T-helper 17 cell (primary cell): ENCODE measurements around the gene STOML1. TPM values are rescaled to one million over a fixed set of nuclear protein-coding genes. Genes with fewer than 3 reads are reported as not detected.
A peak's percentile ranks its signal among the peaks of the same experiment; 100 is the strongest.

ENCODE experiments used
- ATAC-seq: fragments of 150-1000 bp; cut with Tn5 transposase; 2 replicates; pipeline ENCODE4 v1.10.0; 2021; ENCODE audit warnings: mild to moderate bottlenecking, moderate library complexity
- DNase-seq, 3 donors: peaks; one replicate each; pipeline versions ENCODE4 v3.0.0 to v3.0.0-alpha.2; 2020 to 2021
- H3K9me3 ChIP-seq: one replicate; pipeline ENCODE4 v1.7.0; 2013; ENCODE audit warnings: low read length, mild to moderate bottlenecking; ENCODE audit not compliant: control insufficient read depth, poor library complexity, severe bottlenecking
- H3K27ac Mint-ChIP-seq: one replicate; pipeline ENCODE4 v1.8.0; 2022; ENCODE audit warnings: mild to moderate bottlenecking, moderate library complexity, mixed read lengths
- H3K27me3 Mint-ChIP-seq: one replicate; pipeline ENCODE4 v1.8.0; 2022; ENCODE audit warnings: mixed read lengths
- H3K36me3 Mint-ChIP-seq: one replicate; pipeline ENCODE4 v1.8.0; 2022; ENCODE audit warnings: low read depth, mixed read lengths
- H3K4me1 Mint-ChIP-seq: one replicate; pipeline ENCODE4 v1.8.0; 2022; ENCODE audit warnings: mild to moderate bottlenecking, mixed read lengths
- H3K4me3 Mint-ChIP-seq: one replicate; pipeline ENCODE4 v1.8.0; 2022; ENCODE audit warnings: mild to moderate bottlenecking, moderate library complexity, mixed read lengths
- total RNA-seq, 4 donors: library from RNA in 2 of 4; stranded (reverse) in 2 of 4; gene quantifications; one replicate each; pipeline ENCODE4 v1.2.3 and lab custom pipeline; 2022 to 2026

Gene STOML1
- total RNA-seq, 2 donors from 2014 or later: 3.7 to 5.6 TPM

DNA sequence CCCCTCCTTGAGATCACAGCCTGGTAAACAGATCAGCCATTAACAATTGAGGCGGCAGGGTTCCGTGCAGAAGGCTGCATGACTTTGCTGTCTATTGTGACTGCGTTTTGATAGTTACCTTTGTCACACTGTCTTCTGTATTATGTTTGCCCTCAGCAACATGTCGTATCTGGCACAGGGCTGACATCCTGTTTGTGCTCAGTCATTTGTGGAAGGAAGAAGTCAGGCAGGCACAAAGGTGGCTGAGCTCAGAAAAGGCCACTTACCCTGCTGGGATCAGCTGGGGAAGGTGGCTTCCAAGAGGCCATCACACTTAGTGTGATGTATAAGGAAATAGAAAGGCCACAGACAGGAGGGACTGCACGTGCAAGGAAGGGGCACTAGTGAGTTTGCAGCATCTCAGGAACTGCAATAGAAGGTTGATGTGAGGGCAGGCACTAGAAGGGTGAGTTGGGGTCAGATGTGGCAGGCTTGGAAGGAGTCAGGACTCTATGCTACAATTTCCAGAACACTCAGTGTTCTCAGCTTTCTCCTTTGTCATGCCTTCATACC is 15.8 kb upstream of the STOML1 start:
- H3K4me3 Mint-ChIP-seq: peak overlapping the region; percentile 71
- peak overlapping the region; percentile 19 for H3K27ac Mint-ChIP-seq
- no peaks in the 10 kb centered on the region for H3K27me3 Mint-ChIP-seq
- no peaks in the 10 kb centered on the region for H3K9me3 ChIP-seq
- DNase-seq: no peak
- peaks cover 51% of the 10 kb centered on the region for H3K4me1 Mint-ChIP-seq
- ATAC-seq: peak; percentile 67
- H3K36me3 Mint-ChIP-seq: peaks cover 11% of the 10 kb centered on the region

DNA sequence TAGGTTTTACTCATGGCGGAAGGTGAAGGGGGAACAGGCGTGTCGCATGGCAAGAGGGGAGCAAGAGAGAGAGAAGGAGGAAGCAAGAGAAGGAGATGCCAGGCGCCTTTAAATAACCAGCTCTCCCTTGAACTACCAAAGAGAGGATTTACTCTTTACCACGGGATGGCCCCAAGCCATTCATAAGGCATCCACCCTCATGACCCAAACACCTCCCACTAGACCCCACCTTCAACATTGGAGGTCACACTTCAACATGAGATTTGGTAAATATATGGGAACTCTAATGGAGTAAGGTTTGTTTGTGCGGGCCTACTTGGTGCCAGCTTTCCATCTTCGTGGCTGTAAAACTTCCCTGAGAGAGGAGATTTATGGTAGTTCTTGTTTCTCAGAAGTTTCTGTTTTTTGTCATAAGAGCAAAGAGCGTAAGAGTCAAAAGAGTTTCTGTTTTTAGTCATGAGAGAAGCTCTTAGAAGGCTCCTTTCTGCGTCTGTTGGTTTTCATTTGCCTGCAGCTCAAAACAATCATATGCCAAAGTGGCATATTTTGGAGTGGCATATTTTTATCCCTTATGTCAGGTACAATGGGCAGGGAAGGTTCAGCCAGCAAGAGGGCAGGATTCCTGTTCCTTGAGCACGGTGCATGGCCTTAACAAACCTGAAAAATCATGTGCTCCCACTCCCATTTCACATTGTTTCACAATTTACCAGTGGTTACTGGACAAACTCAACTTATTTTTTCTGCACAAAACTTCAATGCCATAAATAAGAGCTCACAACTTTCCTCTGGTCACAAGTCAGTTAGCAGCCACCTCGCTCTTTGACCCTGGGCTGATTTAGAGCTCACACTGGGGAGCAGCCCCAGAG is 14.9 kb upstream of the STOML1 start:
- H3K36me3 Mint-ChIP-seq: peaks cover 11% of the 10 kb centered on the region
- no peak for DNase-seq
- peak overlapping the region; percentile 19 for H3K27ac Mint-ChIP-seq
- peaks cover 51% of the 10 kb centered on the region for H3K4me1 Mint-ChIP-seq
- no peak for ATAC-seq
- no peaks in the 10 kb centered on the region for H3K27me3 Mint-ChIP-seq
- H3K9me3 ChIP-seq: no peaks in the 10 kb centered on the region
- H3K4me3 Mint-ChIP-seq: peak overlapping the region; percentile 71

- H3K9me3 ChIP-seq: no peaks in the 10 kb centered on the region
- Mint-ChIP-seq H3K36me3 (peaks cover 5% of the 10 kb centered on the region), H3K4me3 (no peak overlapping the region), H3K27me3 (no peaks in the 10 kb centered on the region), H3K27ac (peak overlapping the region; percentile 99), H3K4me1 (peaks cover 45% of the 10 kb centered on the region)
- ATAC-seq (no peak), DNase-seq (no peak)
Observed at GRCh38 chr15:73997986-73998385, 5.9 kb upstream of the STOML1 start.

DNA sequence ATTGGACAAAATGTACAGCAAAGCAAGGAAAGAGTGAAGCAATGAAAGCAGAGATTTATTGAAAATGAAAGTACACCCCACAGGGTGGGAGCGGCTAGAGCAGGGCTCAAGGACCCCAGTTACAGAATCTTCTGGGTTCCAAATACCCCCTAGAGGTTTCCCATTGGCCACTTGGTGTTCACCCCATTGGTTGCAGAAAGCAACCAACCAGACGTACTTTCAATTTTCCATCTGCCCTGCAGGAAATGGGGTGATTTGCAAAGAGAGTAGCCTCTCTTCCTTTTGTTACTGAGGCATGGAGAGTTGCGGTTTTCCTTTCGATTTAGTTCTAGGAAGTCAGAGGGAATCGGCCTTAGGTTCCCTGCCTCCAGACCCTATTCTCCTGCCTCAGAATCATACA is 4.8 kb upstream of the STOML1 start:
- peaks cover 5% of the 10 kb centered on the region for H3K36me3 Mint-ChIP-seq
- DNase-seq: no peak
- H3K27ac Mint-ChIP-seq: peak overlapping the region; percentile 99
- ATAC-seq: no peak
- H3K9me3 ChIP-seq: no peaks in the 10 kb centered on the region
- H3K4me3 Mint-ChIP-seq: peak overlapping the region; percentile 100
- H3K4me1 Mint-ChIP-seq: peaks cover 51% of the 10 kb centered on the region
- no peaks in the 10 kb centered on the region for H3K27me3 Mint-ChIP-seq

DNA sequence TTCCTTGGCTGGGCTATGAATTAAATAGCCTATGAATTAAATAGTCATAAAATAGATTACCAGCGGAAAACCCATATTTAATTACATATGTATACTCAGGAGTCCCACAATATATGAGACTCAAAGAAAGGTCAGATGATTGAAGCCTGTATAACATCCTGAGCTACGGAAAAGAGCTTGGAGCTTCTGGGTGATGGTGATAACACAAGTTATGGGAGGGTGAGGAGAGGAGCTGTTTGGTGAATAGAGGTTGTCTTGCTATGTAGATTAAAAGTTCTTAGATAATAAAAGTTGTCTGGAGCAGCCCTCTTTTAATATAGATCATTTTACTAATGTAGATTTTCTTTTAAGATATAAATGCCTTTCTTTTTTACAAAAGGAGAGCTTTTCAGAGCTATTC is 4.2 kb upstream of the STOML1 start:
- ATAC-seq (no peak), DNase-seq (no peak)
- peak overlapping the region; percentile 99 for H3K27ac Mint-ChIP-seq
- H3K36me3 Mint-ChIP-seq: peaks cover 5% of the 10 kb centered on the region
- H3K27me3 Mint-ChIP-seq: no peaks in the 10 kb centered on the region
- peaks cover 52% of the 10 kb centered on the region for H3K4me1 Mint-ChIP-seq
- peak overlapping the region; percentile 100 for H3K4me3 Mint-ChIP-seq
- no peaks in the 10 kb centered on the region for H3K9me3 ChIP-seq

DNA sequence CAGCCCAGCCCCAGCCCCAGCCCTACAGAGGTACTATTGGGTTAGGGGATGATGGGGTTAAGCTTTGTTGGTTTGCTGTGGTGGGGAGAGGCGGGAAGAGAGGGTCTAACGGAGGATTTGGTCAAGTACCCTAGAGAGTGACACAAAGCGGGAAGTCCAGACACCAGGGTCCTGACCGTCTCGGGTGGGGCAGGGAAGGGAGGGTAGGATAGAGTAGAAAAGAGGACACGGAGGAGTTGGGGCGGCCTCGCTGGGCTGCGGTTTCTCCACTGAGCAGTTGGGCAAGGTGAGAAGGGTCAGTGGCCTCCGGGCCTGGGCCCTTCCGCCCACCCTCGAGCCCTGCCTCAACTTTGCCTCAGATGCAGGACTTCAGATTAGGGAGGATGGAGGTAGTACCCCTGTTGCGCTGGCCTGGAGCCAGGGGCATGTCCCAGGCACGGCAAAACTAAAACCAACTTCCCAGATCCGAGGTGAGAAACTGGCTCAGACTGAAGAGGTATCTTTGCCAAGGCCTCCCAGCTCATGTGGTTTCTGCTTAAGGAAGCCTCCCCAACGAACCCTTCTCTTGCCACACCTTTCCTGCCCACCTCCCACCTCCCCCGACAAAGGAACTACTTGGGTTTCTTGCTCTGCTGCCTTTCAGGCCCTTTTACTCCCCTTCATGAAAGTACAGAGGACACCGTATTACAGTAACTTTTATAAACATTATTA is 3.0 kb upstream of the STOML1 start:
- Mint-ChIP-seq H3K4me1 (peaks cover 53% of the 10 kb centered on the region), H3K27ac (peak overlapping the region; percentile 99), H3K27me3 (no peaks in the 10 kb centered on the region), H3K4me3 (peak overlapping the region; percentile 100), H3K36me3 (peaks cover 5% of the 10 kb centered on the region)
- ATAC-seq (no peak), DNase-seq (no peak)
- H3K9me3 ChIP-seq: no peaks in the 10 kb centered on the region

DNA sequence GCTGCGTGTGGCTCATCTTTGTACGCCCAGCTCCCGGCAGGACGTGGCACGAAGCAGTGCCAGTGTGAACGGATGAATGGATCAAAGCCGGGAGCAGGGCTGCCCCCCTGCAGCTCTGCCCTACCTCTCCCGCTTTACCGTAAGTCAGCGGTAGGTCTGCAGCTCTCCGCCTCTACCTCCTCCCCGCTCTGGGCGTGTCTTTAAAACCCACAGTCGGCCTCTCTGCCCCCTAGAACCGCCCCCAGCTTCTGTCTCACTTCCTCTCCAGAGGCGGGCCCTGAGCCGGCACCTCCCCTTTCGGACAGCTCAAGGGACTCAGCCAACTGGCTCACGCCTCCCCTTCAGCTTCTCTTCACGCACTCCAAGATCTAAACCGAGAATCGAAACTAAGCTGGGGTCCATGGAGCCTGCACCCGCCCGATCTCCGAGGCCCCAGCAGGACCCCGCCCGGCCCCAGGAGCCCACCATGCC is 2.4 kb upstream of the STOML1 start, which contains the start of gene PML:
Gene PML, plus strand, starts transcription at position 304 of the 471 bp plus-strand sequence. Its CDS starts 97 bp downstream, at position 401.
- peaks cover 53% of the 10 kb centered on the region for H3K4me1 Mint-ChIP-seq
- H3K27me3 Mint-ChIP-seq: no peaks in the 10 kb centered on the region
- H3K27ac Mint-ChIP-seq: peak within 1 kb of the TSS; percentile 99
- peak; percentile 83 for ATAC-seq
- no peaks in the 10 kb centered on the region for H3K9me3 ChIP-seq
- peak within 1 kb of the TSS; percentile 100 for H3K4me3 Mint-ChIP-seq
- H3K36me3 Mint-ChIP-seq: peaks cover 5% of the 10 kb centered on the region
- peak; percentile 82 to 87 (median 86) for DNase-seq

- peaks cover 2% of the 10 kb centered on the region for H3K36me3 Mint-ChIP-seq
- peak overlapping the region; percentile 99 for H3K27ac Mint-ChIP-seq
- DNase-seq (no peak), ATAC-seq (no peak)
- H3K4me1 Mint-ChIP-seq: peaks cover 46% of the 10 kb centered on the region
- H3K9me3 ChIP-seq: no peaks in the 10 kb centered on the region
- H3K4me3 Mint-ChIP-seq: peak overlapping the region; percentile 100
- no peaks in the 10 kb centered on the region for H3K27me3 Mint-ChIP-seq
Observed at GRCh38 chr15:73993211-73993994, 1.3 kb upstream of the STOML1 start.

DNA sequence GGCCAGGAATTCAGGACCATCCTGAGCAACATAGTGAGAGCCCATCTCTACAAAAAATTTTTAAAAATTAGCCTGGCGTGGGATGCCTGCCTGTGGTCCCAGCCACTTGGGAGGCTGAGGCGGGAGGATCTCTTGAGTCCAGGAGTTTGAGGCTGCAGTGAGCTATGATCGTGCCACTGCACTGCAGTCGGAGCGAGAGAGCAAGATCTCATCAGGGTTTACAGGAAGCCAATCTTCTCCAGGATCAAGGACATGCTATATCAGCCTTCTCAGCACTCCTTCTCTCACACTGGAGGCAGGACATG is 451 bp upstream of the STOML1 start:
- Mint-ChIP-seq H3K4me1 (peaks cover 43% of the 10 kb centered on the region), H3K27me3 (no peaks in the 10 kb centered on the region), H3K4me3 (peak overlapping the region; percentile 87), H3K27ac (peak overlapping the region; percentile 84), H3K36me3 (peaks cover 2% of the 10 kb centered on the region)
- ATAC-seq (no peak), DNase-seq (no peak)
- H3K9me3 ChIP-seq: no peaks in the 10 kb centered on the region

GRCh38 chr15:73991260-73991659 is 835 bp downstream of the STOML1 start:
- Mint-ChIP-seq H3K4me3 (peak overlapping the region; percentile 87), H3K27ac (peak overlapping the region; percentile 84), H3K4me1 (peaks cover 36% of the 10 kb centered on the region), H3K27me3 (no peaks in the 10 kb centered on the region), H3K36me3 (peaks cover 7% of the 10 kb centered on the region)
- H3K9me3 ChIP-seq: no peaks in the 10 kb centered on the region
- DNase-seq (no peak), ATAC-seq (no peak)

DNA sequence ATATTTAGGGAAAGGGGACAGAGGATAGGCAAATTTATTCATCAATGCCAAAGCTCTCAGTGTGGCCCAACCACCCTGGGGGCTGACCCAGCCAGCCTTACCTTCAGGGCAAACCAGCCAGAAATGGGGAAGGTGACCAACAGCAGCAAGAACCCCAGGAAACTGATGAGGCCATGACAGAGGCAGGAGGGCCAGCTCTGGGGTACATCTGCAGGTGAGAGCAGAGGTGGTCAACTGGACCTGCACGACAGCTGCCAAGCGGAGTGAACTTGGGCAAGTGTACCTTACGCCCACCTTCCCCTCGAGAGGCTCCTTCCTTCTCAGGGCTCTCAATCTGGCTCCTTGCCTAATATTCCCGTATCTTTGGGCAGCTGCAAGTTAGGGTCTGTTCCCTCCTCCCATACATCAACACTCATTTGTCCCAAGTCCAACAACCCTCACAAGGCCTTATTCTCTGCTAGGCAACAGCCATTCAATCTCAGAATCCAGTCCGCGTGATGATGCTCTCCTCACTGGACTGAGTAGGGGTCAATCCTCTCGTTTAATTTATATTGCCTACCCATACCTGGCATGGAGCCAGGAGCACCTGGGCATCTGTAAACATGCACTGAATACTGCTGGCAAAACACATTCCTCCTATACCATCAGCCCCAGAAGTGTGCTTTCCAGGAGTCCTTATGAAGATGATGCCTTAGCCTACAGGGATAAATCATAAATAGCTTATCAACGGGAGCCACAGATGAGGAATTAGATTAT is 1.7 kb downstream of the STOML1 start:
- ATAC-seq (no peak), DNase-seq (no peak)
- H3K4me1 Mint-ChIP-seq: peaks cover 36% of the 10 kb centered on the region
- peaks cover 7% of the 10 kb centered on the region for H3K36me3 Mint-ChIP-seq
- H3K27ac Mint-ChIP-seq: peak overlapping the region; percentile 21
- H3K27me3 Mint-ChIP-seq: no peaks in the 10 kb centered on the region
- no peaks in the 10 kb centered on the region for H3K9me3 ChIP-seq
- no peak overlapping the region for H3K4me3 Mint-ChIP-seq
